Osteocyte (in vitro differentiated cells): Measurements from ENCODE around the gene DCUN1D4. TPM values are rescaled to one million over a fixed set of nuclear protein-coding genes. Genes with fewer than 3 reads are reported as not detected.

Experiments
- DNase-seq: peaks from one replicate; pipeline ENCODE4 v3.0.0; 2021; ENCODE audit warnings: mixed read lengths; ENCODE audit not compliant: unreplicated experiment; ENCODE audit errors: extremely low spot score
- H3K27ac Mint-ChIP-seq: one replicate; pipeline ENCODE4 v1.8.0; 2021; ENCODE audit warnings: mild to moderate bottlenecking, mixed read lengths; ENCODE audit not compliant: unreplicated experiment
- H3K27me3 Mint-ChIP-seq: one replicate; pipeline ENCODE4 v1.8.0; 2021; ENCODE audit warnings: mixed read lengths; ENCODE audit not compliant: unreplicated experiment
- H3K36me3 Mint-ChIP-seq: one replicate; pipeline ENCODE4 v1.8.0; 2021; ENCODE audit warnings: mixed read lengths; ENCODE audit not compliant: unreplicated experiment
- H3K4me1 Mint-ChIP-seq: one replicate; pipeline ENCODE4 v1.8.0; 2021; ENCODE audit warnings: mixed read lengths; ENCODE audit not compliant: unreplicated experiment
- H3K4me3 Mint-ChIP-seq: one replicate; pipeline ENCODE4 v1.8.0; 2021; ENCODE audit warnings: mild to moderate bottlenecking, moderate library complexity, mixed read lengths; ENCODE audit not compliant: unreplicated experiment
- H3K9me3 Mint-ChIP-seq: one replicate; pipeline ENCODE4 v1.8.0; 2021; ENCODE audit warnings: mixed read lengths; ENCODE audit not compliant: unreplicated experiment
- total RNA-seq: library from RNA; stranded (reverse); gene quantifications from 2 replicates; pipeline ENCODE4 v1.2.1, GENCODE V29; 2021
- TF ChIP-seq, protein P1 (sequence below): fragments of 200-600 bp; sonication (generic); IDR thresholded peaks from 2 replicates; pipeline ENCODE4 v1.5.0; 2021; ENCODE audit warnings: antibody characterized with exemption, mild to moderate bottlenecking, moderate library complexity

The DCUN1D4 gene
- total RNA-seq, 1 donor from 2014 or later = 52.3 TPM

DNA sequence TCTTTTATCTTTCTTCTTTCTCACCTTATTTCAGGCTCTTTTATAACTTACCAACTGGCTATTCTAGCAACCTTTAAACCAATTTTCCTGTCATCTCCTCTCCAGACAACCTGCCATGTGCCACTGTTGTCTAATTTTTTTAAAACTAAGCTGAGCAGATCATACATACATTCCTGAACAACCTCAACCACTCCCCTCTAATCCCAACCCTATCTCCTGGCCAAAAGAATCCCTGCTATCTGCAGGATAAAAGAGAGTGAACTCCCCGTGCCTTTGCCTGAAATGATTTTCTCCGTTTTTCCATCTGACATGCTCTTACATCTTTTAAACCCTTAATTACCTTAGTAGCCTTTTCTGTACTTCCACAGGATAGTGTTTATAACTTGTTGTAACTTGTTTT, 35.5 kb downstream of the DCUN1D4 start:
- TF ChIP-seq, protein P1, sequence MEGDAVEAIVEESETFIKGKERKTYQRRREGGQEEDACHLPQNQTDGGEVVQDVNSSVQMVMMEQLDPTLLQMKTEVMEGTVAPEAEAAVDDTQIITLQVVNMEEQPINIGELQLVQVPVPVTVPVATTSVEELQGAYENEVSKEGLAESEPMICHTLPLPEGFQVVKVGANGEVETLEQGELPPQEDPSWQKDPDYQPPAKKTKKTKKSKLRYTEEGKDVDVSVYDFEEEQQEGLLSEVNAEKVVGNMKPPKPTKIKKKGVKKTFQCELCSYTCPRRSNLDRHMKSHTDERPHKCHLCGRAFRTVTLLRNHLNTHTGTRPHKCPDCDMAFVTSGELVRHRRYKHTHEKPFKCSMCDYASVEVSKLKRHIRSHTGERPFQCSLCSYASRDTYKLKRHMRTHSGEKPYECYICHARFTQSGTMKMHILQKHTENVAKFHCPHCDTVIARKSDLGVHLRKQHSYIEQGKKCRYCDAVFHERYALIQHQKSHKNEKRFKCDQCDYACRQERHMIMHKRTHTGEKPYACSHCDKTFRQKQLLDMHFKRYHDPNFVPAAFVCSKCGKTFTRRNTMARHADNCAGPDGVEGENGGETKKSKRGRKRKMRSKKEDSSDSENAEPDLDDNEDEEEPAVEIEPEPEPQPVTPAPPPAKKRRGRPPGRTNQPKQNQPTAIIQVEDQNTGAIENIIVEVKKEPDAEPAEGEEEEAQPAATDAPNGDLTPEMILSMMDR = no peak
- Mint-ChIP-seq H3K36me3 (peaks cover 62% of the 10 kb centered on the region), H3K4me1 (no peaks in the 10 kb centered on the region), H3K27ac (no peak overlapping the region), H3K27me3 (no peaks in the 10 kb centered on the region), H3K4me3 (no peak overlapping the region), H3K9me3 (no peaks in the 10 kb centered on the region)
- DNase-seq = no peak

GRCh38 chr4:51880016-51880915, 37.3 kb downstream of the DCUN1D4 start:
- Mint-ChIP-seq H3K27me3 (no peaks in the 10 kb centered on the region), H3K27ac (no peak overlapping the region), H3K4me1 (no peaks in the 10 kb centered on the region), H3K36me3 (peaks cover 53% of the 10 kb centered on the region), H3K4me3 (no peak overlapping the region), H3K9me3 (no peaks in the 10 kb centered on the region)
- TF ChIP-seq, protein P1 = no peak
- DNase-seq = no peak

GRCh38 chr4:51884055-51884454, 41.1 kb downstream of the DCUN1D4 start:
- no peaks in the 10 kb centered on the region for H3K9me3 Mint-ChIP-seq
- no peaks in the 10 kb centered on the region for H3K4me1 Mint-ChIP-seq
- no peaks in the 10 kb centered on the region for H3K27me3 Mint-ChIP-seq
- no peak overlapping the region for H3K4me3 Mint-ChIP-seq
- H3K36me3 Mint-ChIP-seq = peaks cover 36% of the 10 kb centered on the region
- TF ChIP-seq, protein P1 = no peak
- DNase-seq = no peak
- H3K27ac Mint-ChIP-seq = no peak overlapping the region

DNA sequence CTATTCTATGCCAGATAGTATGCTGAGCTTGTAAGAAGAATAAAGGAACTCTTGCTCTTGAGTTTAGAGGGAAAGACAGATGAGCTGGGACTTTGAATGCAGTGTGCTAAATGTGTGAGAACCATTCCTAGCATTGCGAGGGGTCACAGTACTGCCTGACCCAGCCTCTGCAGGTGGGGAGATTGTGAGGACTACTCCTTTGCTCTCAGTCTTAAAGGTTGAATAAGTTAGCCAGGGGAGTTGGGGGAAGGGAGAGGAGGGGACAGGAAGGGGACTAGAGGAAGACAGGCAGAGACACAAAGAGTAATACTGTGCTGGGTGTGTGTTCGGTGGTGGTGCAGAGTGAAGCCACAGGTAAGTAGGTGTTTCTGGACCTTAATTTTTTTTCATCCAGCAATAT, 41.7 kb downstream of the DCUN1D4 start:
- DNase-seq = no peak
- TF ChIP-seq, protein P1 = no peak
- Mint-ChIP-seq H3K27me3 (no peaks in the 10 kb centered on the region), H3K36me3 (peaks cover 35% of the 10 kb centered on the region), H3K27ac (no peak overlapping the region), H3K9me3 (no peaks in the 10 kb centered on the region), H3K4me1 (no peaks in the 10 kb centered on the region), H3K4me3 (no peak overlapping the region)

GRCh38 chr4:51885363-51885762, 42.4 kb downstream of the DCUN1D4 start:
- Mint-ChIP-seq H3K27ac (no peak overlapping the region), H3K4me3 (no peak overlapping the region), H3K27me3 (no peaks in the 10 kb centered on the region), H3K4me1 (no peaks in the 10 kb centered on the region), H3K9me3 (no peaks in the 10 kb centered on the region), H3K36me3 (peaks cover 40% of the 10 kb centered on the region)
- TF ChIP-seq, protein P1 = peak; percentile 45
- no peak for DNase-seq
